Panc1 (cell line): Measurements from ENCODE around the gene NPLOC4.

Source experiments
- POLR2AphosphoS5 ChIP-seq: IDR thresholded peaks from 2 replicates; pipeline ENCODE4 v1.6.1; 2012; ENCODE audit warnings: mild to moderate bottlenecking, low read depth, low read length, moderate library complexity
- TF ChIP-seq, protein P1 (sequence below): fragments of 450-650 bp; IDR thresholded peaks from 2 replicates; pipeline ENCODE4 v1.5.1; 2017; ENCODE audit warnings: mild to moderate bottlenecking
- TF ChIP-seq, protein P2 (sequence below), 2 experiments: IDR thresholded peaks; 2 replicates each; pipeline ENCODE4 v1.6.1; 2011 to 2012; ENCODE audit warnings: low read depth in 2 of 2, control low read depth in 1 of 2, low read length in 1 of 2, mild to moderate bottlenecking in 1 of 2, moderate library complexity in 1 of 2; ENCODE audit not compliant: insufficient read depth in 1 of 2

DNA sequence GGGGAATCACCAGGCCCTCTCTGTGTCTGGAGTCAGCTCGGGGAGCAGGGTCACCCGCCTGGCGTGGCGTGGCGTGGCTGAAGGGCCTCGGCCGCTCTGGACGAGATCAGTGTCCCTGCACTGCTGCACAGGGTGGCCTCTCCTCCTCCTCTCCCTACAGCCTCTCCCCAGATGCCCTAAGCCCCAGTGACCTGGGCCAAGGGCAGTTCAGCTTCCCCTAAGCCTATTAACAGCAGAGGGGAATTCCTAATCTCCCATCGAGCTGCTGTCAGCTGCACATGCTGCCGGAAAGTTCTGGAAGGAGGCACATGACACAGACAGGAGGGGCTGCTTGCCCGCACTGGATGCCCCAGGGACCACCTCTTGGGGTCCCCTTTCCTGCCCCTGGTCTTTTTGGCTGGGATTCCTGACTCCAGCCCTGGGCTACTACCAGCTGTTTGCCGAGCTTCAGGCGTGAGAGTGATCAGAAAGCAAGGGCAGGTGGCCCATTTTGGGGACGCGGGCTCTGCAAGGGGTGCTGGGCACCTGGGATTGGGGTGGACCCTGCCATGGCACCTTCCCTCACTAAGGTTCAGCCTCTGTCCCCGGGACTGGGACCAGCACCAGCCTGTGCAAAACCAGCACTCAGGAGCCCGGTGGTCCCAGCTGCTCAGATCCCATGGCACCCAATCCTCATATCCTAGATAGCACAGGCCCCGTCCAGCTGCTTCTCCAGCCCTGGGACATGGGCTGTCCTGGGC is 18.6 kb upstream of the NPLOC4 start:
- TF ChIP-seq, protein P1, sequence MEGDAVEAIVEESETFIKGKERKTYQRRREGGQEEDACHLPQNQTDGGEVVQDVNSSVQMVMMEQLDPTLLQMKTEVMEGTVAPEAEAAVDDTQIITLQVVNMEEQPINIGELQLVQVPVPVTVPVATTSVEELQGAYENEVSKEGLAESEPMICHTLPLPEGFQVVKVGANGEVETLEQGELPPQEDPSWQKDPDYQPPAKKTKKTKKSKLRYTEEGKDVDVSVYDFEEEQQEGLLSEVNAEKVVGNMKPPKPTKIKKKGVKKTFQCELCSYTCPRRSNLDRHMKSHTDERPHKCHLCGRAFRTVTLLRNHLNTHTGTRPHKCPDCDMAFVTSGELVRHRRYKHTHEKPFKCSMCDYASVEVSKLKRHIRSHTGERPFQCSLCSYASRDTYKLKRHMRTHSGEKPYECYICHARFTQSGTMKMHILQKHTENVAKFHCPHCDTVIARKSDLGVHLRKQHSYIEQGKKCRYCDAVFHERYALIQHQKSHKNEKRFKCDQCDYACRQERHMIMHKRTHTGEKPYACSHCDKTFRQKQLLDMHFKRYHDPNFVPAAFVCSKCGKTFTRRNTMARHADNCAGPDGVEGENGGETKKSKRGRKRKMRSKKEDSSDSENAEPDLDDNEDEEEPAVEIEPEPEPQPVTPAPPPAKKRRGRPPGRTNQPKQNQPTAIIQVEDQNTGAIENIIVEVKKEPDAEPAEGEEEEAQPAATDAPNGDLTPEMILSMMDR, result no peak
- TF ChIP-seq POLR2AphosphoS5, result no peak
- TF ChIP-seq, protein P2, sequence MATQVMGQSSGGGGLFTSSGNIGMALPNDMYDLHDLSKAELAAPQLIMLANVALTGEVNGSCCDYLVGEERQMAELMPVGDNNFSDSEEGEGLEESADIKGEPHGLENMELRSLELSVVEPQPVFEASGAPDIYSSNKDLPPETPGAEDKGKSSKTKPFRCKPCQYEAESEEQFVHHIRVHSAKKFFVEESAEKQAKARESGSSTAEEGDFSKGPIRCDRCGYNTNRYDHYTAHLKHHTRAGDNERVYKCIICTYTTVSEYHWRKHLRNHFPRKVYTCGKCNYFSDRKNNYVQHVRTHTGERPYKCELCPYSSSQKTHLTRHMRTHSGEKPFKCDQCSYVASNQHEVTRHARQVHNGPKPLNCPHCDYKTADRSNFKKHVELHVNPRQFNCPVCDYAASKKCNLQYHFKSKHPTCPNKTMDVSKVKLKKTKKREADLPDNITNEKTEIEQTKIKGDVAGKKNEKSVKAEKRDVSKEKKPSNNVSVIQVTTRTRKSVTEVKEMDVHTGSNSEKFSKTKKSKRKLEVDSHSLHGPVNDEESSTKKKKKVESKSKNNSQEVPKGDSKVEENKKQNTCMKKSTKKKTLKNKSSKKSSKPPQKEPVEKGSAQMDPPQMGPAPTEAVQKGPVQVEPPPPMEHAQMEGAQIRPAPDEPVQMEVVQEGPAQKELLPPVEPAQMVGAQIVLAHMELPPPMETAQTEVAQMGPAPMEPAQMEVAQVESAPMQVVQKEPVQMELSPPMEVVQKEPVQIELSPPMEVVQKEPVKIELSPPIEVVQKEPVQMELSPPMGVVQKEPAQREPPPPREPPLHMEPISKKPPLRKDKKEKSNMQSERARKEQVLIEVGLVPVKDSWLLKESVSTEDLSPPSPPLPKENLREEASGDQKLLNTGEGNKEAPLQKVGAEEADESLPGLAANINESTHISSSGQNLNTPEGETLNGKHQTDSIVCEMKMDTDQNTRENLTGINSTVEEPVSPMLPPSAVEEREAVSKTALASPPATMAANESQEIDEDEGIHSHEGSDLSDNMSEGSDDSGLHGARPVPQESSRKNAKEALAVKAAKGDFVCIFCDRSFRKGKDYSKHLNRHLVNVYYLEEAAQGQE (IDR thresholded peaks at IDR 0.05; ENCODE audit: insufficient read depth in 1 of 2, low read depth in 2 of 2, low read length in 1 of 2), result no peak
